Endodermal cell (in vitro differentiated cells): ENCODE results near the gene CHP2. TPM values are rescaled to one million over a fixed set of nuclear protein-coding genes. Genes with fewer than 3 reads are reported as not detected.

Experiments used
- DNase-seq: peaks from one replicate; pipeline ENCODE4 v3.0.0-alpha.2; 2017
- H3K27ac ChIP-seq: 2 replicates; pipeline ENCODE4 v1.5.1; 2013; ENCODE audit warnings: mild to moderate bottlenecking, low read depth, low read length, moderate library complexity
- H3K27me3 ChIP-seq: 2 replicates; pipeline ENCODE4 v1.6.1; 2013; ENCODE audit warnings: mild to moderate bottlenecking, low read length, moderate library complexity; ENCODE audit not compliant: insufficient read depth, control insufficient read depth, poor library complexity, severe bottlenecking
- H3K36me3 ChIP-seq: 2 replicates; pipeline ENCODE4 v1.7.0; 2013; ENCODE audit warnings: mild to moderate bottlenecking, low read length, moderate library complexity; ENCODE audit not compliant: control insufficient read depth, insufficient read depth
- H3K4me1 ChIP-seq: one replicate; pipeline ENCODE4 v1.7.0; 2013; ENCODE audit warnings: low read length; ENCODE audit not compliant: control insufficient read depth, insufficient read depth
- H3K4me3 ChIP-seq: 2 replicates; pipeline ENCODE4 v1.5.1; 2013; ENCODE audit warnings: mild to moderate bottlenecking, low read length, moderate library complexity
- H3K9ac ChIP-seq: 2 replicates; pipeline ENCODE4 v1.6.1; 2013; ENCODE audit warnings: mild to moderate bottlenecking, low read length, moderate library complexity; ENCODE audit not compliant: poor library complexity, severe bottlenecking; ENCODE audit errors: extremely low read depth
- H3K9me3 ChIP-seq: 2 replicates; pipeline ENCODE4 v1.6.1; 2013; ENCODE audit warnings: mild to moderate bottlenecking, low read length, moderate library complexity; ENCODE audit not compliant: control insufficient read depth
- H3K27ac Mint-ChIP-seq: 2 replicates; pipeline ENCODE4 v1.8.0; 2020; ENCODE audit warnings: mixed read lengths
- H3K27me3 Mint-ChIP-seq: 2 replicates; pipeline ENCODE4 v1.8.0; 2021; ENCODE audit warnings: mild to moderate bottlenecking, mixed read lengths; ENCODE audit not compliant: insufficient read depth
- H3K36me3 Mint-ChIP-seq: 2 replicates; pipeline ENCODE4 v1.8.0; 2020; ENCODE audit warnings: low read depth, mixed read lengths
- H3K4me1 Mint-ChIP-seq: 2 replicates; pipeline ENCODE4 v1.8.0; 2020; ENCODE audit warnings: mixed read lengths
- H3K4me3 Mint-ChIP-seq: 2 replicates; pipeline ENCODE4 v1.8.0; 2020; ENCODE audit warnings: mild to moderate bottlenecking, moderate library complexity, mixed read lengths
- H3K9me3 Mint-ChIP-seq: 2 replicates; pipeline ENCODE4 v1.8.0; 2020; ENCODE audit warnings: mild to moderate bottlenecking, mixed read lengths
- WGBS, 2 experiments: methylation state at CpG; one replicate each; pipeline versions ENCODE4 v1.1.5 to v1.1.7; 2013; ENCODE audit warnings: missing lambda C conversion rate in 2 of 2, mixed read lengths in 1 of 2; ENCODE audit not compliant: insufficient coverage in 1 of 2, insufficient read length in 1 of 2; 5-methylcytosine and 5-hydroxymethylcytosine counted together
- total RNA-seq, 2 donors: library from RNA; stranded (reverse); fragmentation: NEBNext Ultra II Directional in 1 of 2; extraction: Animal tissue kit (Norgen Biotek cat#: 25700) in 1 of 2; gene quantifications; 2 replicates in 1 of 2; 3 replicates in 1 of 2; pipeline ENCODE4 v1.2.1, GENCODE V29; 2021
- TF ChIP-seq, protein P1 (sequence below): fragments of 200-600 bp; sonication (generic); conservative IDR thresholded peaks from 2 replicates; pipeline ENCODE4 v1.5.0; 2021; ENCODE audit warnings: antibody characterized with exemption, mild to moderate bottlenecking

CHP2 gene
- total RNA-seq, 2 donors from 2014 or later = 0.46 to 1.2 TPM

DNA sequence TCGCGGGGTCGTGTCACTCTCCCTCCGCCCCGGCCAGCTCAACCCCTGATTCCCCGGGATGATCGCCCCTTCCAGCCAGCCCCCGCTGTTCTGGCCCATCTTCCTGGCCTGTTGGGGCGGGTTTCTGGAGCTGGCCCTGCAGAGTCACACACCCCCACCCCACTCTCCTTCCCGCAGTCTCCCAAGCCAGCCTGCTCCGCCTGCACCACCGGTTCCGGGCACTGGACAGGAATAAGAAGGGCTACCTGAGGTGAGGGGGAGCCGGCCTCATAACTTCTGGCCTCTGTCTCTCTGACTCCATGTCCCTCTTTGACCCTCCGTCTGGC is 621 bp downstream of the CHP2 start:
- no peak for DNase-seq
- no peaks in the 10 kb centered on the region for H3K4me1 Mint-ChIP-seq
- Histone ChIP-seq H3K9ac (no peak overlapping the region), H3K4me3 (no peak overlapping the region), H3K27ac (no peak overlapping the region), H3K4me1 (no peaks in the 10 kb centered on the region), H3K9me3 (no peaks in the 10 kb centered on the region), H3K27me3 (peaks cover 28% of the 10 kb centered on the region), H3K36me3 (no peaks in the 10 kb centered on the region)
- peaks cover 60% of the 10 kb centered on the region for H3K27me3 Mint-ChIP-seq
- TF ChIP-seq, protein P1, sequence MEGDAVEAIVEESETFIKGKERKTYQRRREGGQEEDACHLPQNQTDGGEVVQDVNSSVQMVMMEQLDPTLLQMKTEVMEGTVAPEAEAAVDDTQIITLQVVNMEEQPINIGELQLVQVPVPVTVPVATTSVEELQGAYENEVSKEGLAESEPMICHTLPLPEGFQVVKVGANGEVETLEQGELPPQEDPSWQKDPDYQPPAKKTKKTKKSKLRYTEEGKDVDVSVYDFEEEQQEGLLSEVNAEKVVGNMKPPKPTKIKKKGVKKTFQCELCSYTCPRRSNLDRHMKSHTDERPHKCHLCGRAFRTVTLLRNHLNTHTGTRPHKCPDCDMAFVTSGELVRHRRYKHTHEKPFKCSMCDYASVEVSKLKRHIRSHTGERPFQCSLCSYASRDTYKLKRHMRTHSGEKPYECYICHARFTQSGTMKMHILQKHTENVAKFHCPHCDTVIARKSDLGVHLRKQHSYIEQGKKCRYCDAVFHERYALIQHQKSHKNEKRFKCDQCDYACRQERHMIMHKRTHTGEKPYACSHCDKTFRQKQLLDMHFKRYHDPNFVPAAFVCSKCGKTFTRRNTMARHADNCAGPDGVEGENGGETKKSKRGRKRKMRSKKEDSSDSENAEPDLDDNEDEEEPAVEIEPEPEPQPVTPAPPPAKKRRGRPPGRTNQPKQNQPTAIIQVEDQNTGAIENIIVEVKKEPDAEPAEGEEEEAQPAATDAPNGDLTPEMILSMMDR = no peak
- H3K27ac Mint-ChIP-seq = no peak overlapping the region
- WGBS, 2 experiments = 92 to 94% methylated on average over 9 to 15 of the region's 15 CpGs
- H3K4me3 Mint-ChIP-seq = peak overlapping the region; percentile 46
- peaks cover 12% of the 10 kb centered on the region for H3K9me3 Mint-ChIP-seq
- H3K36me3 Mint-ChIP-seq = peaks cover 1% of the 10 kb centered on the region

DNA sequence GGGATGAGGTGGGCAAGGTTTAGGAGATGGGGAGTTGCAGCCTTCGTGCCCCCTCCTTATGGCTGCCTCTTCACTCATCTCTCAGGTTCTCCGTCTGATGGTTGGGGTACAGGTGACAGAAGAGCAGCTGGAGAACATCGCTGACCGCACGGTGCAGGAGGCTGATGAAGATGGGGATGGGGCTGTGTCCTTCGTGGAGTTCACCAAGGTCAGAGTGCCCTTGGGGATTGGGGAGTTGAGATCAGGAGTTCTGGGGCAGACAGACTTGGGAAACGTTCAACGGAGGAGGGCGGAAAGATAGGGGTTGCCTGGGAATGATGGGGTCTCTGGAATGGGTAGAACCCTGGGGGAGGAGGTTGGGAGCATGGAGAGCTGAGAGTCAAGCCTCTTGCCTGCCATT is 2.3 kb downstream of the CHP2 start:
- Histone ChIP-seq H3K27me3 (peaks cover 28% of the 10 kb centered on the region), H3K27ac (no peak overlapping the region), H3K4me3 (no peak overlapping the region), H3K9me3 (no peaks in the 10 kb centered on the region), H3K36me3 (no peaks in the 10 kb centered on the region), H3K9ac (no peak overlapping the region), H3K4me1 (no peaks in the 10 kb centered on the region)
- DNase-seq = no peak
- WGBS, 2 experiments = 92 to 93% methylated on average over 8 to 9 of the region's 9 CpGs
- Mint-ChIP-seq H3K9me3 (peaks cover 12% of the 10 kb centered on the region), H3K36me3 (peaks cover 1% of the 10 kb centered on the region), H3K27me3 (peaks cover 55% of the 10 kb centered on the region), H3K4me3 (no peak overlapping the region), H3K27ac (no peak overlapping the region), H3K4me1 (no peaks in the 10 kb centered on the region)
- TF ChIP-seq, protein P1 = no peak

DNA sequence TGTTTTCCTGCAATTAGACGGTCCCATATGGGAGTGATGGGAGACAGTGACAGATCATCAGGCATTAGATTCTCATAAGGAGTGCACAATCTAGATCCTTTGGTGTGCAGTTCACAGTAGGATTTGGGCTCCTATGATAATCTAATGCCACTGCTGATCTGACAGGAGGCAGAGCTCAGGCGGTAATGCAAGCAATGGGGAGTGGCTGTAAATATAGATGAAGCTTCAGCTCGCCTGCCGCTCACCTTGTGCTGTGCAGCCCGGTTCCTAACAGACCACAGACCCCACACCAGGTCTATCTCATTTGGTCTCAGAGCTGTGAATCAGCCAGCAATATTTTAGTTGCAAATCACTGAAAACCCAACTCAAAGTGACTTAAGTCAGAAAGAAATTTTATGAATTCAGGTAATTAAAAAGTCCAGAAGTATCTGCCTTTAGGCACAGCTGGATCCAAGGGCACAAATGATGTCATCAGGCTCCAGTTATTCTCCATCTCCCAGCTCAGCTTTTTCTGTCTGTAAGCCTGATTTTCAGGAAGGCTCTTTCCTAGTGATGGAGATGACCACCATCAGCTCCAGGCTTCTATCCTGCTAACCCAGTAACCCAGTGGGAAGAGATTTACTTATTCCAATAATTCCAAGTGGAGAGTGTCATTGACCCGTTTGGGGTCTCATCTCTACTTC is 3.3 kb downstream of the CHP2 start:
- WGBS, 2 experiments = 82 to 92% methylated on average over 2 to 6 of the region's 6 CpGs
- H3K4me1 ChIP-seq = no peaks in the 10 kb centered on the region

More for the DNA sequence above, 3.3 kb downstream of the CHP2 start:
- no peak overlapping the region for H3K27ac Mint-ChIP-seq
- H3K36me3 Mint-ChIP-seq = peaks cover 1% of the 10 kb centered on the region
- H3K27me3 ChIP-seq = peaks cover 28% of the 10 kb centered on the region
- H3K36me3 ChIP-seq = no peaks in the 10 kb centered on the region
- H3K27me3 Mint-ChIP-seq = peaks cover 49% of the 10 kb centered on the region
- no peak overlapping the region for H3K27ac ChIP-seq
- peaks cover 12% of the 10 kb centered on the region for H3K9me3 Mint-ChIP-seq
- no peak overlapping the region for H3K4me3 Mint-ChIP-seq
- H3K9me3 ChIP-seq = no peaks in the 10 kb centered on the region
- TF ChIP-seq, protein P1 = no peak
- H3K4me3 ChIP-seq = no peak overlapping the region
- DNase-seq = no peak
- H3K9ac ChIP-seq = no peak overlapping the region
- no peaks in the 10 kb centered on the region for H3K4me1 Mint-ChIP-seq
